Muscle of back (tissue), 13 donors: ENCODE data around the gene NAGPA. TPM values are rescaled to one million over a fixed set of nuclear protein-coding genes. Genes with fewer than 3 reads are reported as not detected.
"Not testable (repeated sequence)": the region's sequence is repeated elsewhere in the genome, so short reads cannot be mapped to it uniquely, and the experiment has no call there.

Experiments used
- DNase-seq, 3 donors: peaks; one replicate each; pipeline versions ENCODE4 v3.0.0 to v3.0.0-alpha.2; 2013
- long read RNA-seq, 9 donors: transcript quantifications; one replicate each; lab custom pipeline, GENCODE V29; 2026
- polyA plus RNA-seq, 10 donors: library from polyadenylated mRNA; unstranded; fragments of 120-200 nt; gene quantifications; one replicate each; pipeline ENCODE4 v1.2.1, GENCODE V29; 2013; ENCODE audit not compliant: insufficient read length in 10 of 10

NAGPA gene, protein sequence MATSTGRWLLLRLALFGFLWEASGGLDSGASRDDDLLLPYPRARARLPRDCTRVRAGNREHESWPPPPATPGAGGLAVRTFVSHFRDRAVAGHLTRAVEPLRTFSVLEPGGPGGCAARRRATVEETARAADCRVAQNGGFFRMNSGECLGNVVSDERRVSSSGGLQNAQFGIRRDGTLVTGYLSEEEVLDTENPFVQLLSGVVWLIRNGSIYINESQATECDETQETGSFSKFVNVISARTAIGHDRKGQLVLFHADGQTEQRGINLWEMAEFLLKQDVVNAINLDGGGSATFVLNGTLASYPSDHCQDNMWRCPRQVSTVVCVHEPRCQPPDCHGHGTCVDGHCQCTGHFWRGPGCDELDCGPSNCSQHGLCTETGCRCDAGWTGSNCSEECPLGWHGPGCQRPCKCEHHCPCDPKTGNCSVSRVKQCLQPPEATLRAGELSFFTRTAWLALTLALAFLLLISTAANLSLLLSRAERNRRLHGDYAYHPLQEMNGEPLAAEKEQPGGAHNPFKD
- polyA plus RNA-seq = 1 to 10 TPM; 3.0 to 5.4 (median 4.6) TPM
- long read RNA-seq, donor 1 = 0 reads
- long read RNA-seq, donor 2, partial matches to known transcripts = 0 of 2 reads
- long read RNA-seq, donor 2, other reads (novel, unspliced or antisense) = 0 of 2 reads
- long read RNA-seq, donor 3 = 0 reads
- long read RNA-seq, donor 4 = 0 reads
- long read RNA-seq, donor 5, partial matches to known transcripts = 0 of 1 reads
- long read RNA-seq, donor 5, other reads (novel, unspliced or antisense) = 0 of 1 reads
- long read RNA-seq, donor 6, partial matches to known transcripts = 0 of 1 reads
- long read RNA-seq, donor 6, other reads (novel, unspliced or antisense) = 0 of 1 reads
- long read RNA-seq, donor 7, partial matches to known transcripts = 0 of 1 reads
- long read RNA-seq, donor 7, other reads (novel, unspliced or antisense) = 0 of 1 reads
- long read RNA-seq, donor 8, partial matches to known transcripts = 0 of 1 reads
- long read RNA-seq, donor 8, other reads (novel, unspliced or antisense) = 0 of 1 reads
- long read RNA-seq, donor 9 = 0 reads

DNA sequence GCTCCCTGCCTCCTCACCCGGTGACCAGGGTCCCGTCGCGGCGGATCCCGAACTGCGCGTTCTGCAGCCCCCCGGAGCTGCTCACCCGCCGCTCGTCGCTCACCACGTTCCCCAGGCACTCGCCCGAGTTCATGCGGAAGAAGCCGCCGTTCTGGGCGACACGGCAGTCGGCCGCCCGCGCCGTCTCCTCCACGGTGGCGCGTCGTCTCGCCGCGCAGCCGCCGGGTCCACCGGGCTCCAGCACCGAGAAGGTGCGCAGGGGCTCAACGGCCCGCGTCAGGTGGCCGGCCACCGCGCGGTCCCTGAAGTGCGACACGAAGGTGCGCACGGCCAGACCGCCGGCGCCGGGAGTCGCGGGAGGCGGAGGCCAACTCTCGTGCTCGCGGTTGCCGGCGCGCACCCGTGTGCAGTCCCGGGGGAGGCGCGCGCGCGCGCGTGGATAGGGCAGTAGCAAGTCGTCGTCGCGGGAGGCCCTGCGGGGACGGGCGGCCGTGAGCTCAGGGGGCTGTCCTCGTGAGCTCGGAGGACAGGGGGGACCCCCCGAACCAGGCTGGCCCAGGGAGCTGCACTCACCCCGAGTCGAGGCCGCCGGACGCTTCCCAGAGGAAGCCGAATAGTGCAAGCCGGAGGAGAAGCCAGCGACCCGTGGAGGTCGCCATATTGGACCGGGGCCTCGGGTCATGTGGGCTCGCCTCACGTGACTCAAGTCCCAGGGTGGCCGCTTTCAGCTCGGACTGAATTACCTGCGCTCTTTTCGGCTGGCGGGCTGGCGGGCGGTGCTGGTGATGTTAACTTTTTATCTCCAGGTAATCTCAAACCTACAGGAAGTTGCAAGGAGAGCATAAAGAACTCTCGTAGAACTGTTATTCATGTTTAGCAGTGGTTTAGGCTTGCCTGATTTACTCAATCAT, at the start of gene NAGPA:
Gene NAGPA (minus strand): TSS at position 680 of the 911 bp plus-strand sequence. CDS start 21 bp downstream, at position 659.
- peak; percentile 85 to 95 (median 88) for DNase-seq

DNA sequence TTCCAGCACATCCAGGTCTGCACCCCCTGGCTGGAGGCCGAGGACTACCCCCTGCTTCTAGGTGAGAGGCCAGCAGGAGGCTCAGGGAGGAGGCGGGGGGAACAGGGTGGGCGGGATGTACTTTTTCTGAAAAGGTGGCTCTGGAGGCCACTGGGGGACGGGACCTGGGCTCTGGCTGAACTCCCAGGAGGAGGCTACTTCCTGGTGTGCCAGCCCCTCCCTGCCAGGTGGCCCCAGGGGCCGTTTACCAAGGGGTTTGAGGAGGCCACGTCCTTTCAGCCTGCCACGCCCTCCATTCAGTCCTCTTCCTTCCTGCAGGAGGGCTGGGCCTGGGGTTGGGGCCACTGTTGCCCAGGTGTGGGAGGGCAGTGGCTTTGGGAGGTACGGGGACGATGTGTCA, 47.3 kb upstream of the NAGPA start:
- DNase-seq = not testable (repeated sequence)

DNA sequence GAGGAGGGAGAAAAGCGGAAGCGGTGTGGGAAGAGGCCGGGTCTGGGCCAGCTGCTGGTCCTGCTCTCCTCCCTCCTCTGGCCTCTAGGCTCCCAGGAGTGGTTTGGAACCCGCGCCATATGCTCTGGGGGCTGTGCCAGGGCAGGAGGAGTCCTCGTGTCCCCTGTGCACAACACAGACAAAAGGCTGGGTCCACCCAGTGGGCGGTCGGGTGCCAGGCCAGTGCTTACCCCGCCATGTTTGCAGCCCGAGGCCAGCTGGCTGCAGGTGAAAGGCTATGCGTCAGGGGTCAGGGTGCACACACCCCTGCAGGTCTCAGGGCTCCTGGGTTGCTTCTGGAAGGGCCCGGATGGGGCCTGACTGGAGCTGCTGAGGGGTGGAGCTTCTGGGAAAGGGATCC, 46.7 kb upstream of the NAGPA start:
- DNase-seq = not testable (repeated sequence)

DNA sequence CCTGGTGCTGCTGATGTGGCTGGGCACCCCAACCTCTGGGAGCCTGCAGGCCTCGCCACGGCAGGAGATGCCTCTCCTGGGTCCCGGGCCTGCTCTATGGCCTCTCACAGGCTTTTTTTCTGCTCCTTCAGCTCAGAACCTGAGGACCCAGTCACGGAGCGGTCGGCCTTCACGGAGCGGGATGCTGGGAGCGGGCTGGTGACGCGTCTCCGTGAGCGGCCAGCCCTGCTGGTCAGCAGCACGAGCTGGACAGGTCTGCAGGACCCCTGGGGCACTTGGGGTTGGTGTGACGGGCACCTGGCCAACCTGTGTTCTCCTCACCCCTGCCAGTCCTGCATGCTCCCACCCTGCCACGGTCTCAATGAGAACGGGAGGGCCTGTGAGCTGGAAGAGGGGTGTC, 44.9 kb upstream of the NAGPA start:
- no peak for DNase-seq

DNA sequence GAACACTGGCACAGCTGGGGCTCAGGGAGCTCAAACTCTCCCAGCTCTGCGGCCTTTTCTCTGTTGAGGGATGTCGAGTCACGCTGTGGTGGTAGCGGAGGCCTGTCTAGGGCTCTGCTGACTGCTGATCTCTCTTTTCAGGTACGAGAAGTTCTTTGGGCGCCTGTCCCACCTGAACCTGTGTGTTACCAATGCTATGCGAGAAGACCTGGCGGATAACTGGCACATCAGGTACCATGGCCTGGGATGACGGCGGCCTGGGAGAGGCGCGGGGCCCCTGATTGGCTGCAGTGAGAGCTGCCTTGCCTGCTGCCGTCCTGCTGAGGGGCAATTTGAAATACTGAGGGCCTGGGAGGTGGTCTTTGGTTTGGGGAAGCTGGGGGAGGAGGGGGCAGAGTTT, 43.6 kb upstream of the NAGPA start:
- no peak for DNase-seq

DNA sequence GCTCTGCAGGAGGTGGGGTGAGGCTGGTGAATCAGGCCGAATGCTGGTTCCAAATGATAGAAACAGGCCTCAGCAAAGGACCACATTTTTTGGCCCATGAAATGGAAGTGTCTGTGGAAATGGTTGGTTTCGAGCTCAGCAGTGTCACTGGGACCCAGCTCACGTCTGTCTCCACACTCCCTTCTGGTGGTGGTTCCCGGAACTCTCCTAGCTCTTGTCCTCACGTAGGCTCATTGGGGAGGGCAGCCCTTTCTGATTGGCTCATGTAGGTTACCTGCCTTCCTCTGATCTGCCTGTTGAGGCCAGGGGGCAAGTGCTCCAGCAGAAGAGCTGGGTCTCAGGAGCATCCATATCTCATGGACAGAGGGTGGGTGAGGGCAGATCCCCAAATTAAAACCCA, 41.9 kb upstream of the NAGPA start:
- no peak for DNase-seq

DNA sequence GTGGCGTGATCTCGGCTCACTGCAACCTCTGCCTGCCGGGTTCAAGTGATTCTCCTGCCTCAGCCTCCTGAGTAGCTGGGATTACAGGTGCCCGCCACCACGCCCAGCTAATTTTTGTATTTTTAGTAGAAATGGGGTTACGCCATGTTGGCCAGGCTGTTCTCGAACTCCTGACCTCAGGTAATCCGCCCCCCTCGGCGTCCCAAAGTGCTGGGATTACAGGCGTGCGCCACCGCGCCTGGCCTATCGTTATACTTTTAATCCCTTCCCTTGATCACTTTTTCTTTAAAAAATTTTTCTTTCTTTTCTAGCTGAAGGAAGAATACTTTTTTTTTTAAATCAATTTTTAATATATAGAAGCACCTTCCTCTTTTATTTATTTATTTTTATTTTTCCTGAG, 40.0 kb upstream of the NAGPA start:
- DNase-seq = not testable (repeated sequence)

DNA sequence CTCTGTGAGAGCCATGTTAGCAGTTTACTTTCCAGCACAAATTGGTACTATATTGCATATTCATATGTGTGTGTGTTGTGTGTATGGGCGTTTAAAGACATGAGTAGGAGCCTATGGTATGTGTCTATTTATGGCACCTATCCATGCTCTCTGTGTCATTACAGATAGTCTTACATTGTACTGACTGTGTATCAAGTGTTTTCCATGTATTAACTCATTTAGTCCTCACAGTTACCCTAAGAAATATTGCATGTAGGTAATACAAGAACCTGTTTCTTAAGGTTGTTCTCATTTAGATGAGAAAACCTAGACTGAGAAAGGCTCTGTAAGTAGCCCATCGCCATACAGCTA, 39.5 kb upstream of the NAGPA start:
- DNase-seq = no peak

DNA sequence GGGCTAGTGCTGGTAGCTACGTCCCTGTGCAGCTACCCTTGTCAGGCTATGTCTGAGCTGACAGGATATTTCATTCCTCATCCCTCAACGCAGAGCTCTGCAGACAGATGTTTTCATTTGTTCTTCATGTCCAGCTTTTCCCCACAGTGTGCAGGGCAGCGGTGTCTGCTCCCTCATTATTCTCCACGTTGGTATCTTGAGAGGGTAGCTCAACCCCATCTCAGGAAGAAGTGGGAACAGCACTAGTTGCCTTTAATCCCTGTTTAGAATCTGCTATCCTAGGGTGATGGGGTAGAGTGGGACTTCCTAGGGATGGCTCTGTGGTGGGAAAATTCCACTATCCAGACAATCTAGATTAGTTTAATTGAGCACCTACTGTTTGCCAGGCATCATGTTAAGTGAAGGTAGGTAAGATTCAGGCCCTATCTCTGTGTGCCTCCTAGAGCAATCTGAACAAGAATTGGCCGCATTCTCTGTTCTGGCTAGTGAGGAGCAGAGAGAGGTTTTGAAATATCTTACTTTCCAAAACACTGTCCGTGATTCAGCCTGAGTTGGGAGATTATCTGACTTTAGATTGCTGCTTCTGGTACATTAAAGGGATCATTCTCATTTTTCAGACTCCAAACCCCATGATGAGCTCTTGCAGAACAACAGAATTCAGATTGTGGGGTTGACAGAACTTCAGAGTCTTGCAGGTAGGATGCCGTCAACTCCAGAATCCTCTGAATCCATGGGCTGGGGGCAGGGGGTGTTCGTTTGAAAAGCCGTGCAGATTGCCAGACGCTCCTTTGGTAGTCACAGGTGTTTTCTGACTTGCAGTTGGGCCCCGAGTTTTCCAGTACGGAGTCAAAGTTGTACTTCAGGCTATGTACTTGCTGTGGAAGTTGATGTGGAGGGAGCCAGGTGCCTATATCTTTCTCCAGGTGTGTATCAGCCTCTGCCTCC, 38.9 kb upstream of the NAGPA start:
- DNase-seq = no peak

DNA sequence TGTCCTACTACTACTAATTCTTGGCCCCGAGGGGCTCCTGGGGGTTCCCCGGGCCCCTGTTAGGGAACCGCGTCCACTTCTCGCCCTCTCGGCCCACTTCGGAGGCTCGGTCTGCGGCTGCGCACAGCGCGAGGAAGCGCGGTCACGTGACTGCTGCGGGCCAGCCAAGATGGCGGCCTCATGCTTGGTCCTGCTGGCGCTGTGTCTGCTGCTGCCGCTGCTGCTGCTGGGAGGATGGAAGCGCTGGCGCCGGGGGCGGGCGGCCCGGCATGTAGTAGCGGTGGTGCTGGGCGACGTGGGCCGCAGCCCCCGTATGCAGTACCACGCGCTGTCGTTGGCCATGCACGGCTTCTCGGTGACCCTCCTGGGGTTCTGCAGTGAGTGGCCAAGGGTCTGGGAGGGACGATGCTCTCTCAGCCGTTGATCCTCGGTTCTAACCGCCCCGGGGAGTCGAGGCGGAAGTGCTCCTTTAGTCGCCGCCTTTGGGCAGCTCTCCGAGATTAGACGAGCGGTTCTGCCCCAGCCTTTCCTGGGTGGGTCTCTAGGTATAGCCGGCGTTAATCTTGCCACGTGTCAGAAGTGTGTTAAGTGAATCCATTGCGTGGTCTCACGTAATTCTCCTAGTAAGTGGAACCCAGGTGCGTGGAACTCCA, 38.1 kb upstream of the NAGPA start, which contains the start of gene ALG1:
Gene ALG1 (plus strand): TSS at position 163 of the 653 bp plus-strand sequence. CDS start 7 bp downstream, at position 170.
- peak; percentile 83 to 97 (median 93) for DNase-seq

DNA sequence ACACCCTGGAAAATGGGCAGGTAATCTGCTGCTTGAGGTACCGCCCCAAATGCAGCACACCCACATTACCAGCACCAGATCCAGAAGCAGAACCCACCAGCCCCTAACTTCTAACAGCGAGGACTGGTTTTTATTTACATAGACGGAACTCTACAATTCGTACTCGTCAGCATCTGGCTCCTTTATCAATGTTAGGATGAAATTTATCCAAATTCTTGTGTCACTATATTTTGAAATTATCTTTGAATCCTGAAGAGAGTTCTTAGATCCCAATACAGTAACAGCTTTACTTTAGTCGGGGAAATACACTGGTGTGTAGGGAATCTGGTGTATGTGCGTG, 37.6 kb upstream of the NAGPA start:
- no peak for DNase-seq

DNA sequence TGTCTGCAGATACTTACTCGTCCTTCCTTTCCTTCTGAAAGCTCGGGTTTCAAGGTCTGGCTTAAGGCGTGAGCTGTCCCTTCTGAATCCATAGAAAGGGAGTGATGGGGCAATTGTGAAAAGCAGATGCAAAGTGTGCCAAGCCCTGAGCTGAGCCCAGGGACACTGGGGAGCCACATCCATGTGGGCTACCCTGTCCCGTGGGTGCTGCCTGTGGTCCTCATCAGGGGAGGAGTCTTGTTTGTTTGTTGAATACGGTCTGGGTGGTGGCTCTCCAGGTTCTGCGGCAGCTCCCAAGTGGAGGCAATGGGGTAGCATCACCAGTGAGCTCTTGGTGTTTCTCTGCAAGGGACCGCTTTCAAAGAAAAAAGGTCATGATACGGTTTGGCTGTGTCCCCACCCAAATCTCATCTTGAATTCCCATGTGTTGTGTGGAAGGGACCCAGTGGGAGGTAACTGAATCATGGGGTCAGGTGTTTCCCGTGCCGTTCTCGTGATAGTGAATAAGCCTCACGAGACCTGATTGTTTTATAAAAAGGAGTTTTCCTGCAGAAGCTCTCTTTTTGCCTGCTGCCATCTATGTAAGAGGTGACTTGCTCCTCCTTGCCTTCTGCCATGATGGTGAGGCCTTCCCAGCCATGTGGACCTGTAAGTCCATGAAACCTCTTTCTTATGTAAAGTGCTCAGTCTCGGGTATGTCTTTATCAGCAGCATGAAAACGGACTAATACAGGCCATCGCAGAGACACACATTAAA, 36.9 kb upstream of the NAGPA start:
- DNase-seq = no peak

DNA sequence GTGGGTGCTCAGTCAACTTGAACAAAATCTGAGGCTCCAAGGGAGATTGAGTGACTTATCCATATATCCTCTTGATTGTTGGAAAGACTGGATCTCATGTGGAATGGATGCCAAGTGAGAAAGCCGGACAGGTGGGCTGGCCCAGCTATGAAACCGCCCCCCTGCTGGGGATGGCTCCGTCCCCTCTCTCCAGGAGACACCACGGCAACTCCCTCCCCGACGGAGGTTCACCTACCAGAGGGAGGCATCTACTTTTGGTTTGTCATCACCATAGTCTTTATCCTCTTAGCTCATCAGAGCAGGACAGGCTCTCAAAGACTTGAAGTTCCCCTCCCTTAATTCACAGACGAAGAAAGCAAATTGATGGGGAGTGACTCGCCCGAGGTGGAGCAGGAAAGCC, 36.1 kb upstream of the NAGPA start:
- DNase-seq = no peak

DNA sequence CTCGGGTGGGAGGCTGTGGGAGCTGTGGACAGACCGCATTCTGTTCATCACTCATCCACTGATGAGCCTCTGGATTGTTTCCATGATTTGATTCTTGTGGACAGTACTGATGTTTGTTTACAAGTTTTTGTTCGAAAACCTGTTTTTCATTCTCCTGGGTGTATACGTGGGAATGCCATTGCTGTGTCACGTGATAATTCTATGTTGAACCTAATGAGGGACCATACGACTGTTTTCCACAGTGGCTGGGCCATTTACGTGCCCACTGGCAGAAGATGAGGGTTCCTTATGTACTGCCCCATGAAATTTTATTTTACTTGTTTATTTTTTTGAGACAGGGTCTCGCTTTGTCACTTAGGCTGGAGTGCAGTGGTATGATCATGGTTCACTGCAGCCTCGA, 35.3 kb upstream of the NAGPA start:
- DNase-seq = no peak

DNA sequence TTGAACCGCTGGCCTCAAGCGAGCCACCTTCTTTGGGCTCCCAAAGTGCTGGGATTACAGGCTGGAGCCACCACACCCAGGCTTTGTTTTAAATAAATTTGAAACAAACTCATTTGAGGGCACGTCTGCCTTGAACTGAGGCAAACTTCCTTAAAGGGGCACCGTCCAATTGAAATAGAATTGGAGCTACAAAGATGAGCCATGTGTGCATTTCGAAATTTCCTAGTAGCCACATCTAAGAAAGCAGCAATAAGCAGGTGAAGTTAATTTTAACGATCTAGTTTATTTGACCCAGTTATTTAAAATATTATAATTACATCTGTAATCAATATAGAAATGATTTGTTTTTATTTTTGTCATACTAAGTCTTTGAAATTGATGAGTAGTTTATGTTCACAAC, 32.8 kb upstream of the NAGPA start:
- no peak for DNase-seq

DNA sequence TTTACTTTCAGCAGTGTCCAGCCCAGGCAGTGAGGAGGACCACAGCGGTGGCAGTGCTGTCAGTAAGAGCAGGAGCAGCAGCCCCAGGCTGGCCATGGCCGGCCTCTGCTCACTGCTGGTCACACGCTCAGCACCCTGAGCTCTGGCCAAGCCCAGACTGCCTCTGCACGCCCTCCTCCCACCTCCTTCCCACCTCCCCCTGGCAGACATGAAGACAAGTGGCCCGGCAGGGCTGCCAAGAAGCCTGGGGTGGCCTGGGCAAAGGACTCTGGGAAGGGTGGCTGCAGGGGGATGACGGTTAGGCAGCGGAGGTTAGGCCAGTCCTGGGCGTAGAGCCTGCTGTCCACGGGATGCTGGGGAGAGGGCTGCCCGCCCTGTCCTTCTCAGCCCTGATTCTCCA, 32.1 kb upstream of the NAGPA start, which contains the start of gene C16orf89:
Gene C16orf89 (minus strand): TSS at position 144 of the 400 bp plus-strand sequence. CDS start 48 bp downstream, at position 96.
- DNase-seq = no peak

DNA sequence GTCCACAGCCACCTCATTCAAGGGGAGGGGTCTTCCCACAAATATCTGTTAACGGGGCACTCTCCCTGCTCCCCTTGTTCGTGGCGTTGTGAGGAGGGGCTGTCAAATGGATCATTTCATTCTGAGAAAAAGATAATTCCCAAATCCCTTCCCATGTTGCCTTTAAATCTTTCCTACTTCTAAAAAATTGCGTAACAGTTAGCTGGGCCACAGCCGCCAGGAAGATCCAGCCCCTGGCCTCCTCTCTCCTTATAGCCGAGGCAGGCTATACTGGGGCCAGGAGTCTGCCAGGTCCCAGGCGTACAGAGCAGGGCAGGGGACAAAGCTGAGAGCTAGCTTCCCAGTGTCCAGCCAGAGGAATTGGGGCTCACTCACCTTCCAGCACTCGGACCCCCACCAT, 31.6 kb upstream of the NAGPA start:
- no peak for DNase-seq

DNA sequence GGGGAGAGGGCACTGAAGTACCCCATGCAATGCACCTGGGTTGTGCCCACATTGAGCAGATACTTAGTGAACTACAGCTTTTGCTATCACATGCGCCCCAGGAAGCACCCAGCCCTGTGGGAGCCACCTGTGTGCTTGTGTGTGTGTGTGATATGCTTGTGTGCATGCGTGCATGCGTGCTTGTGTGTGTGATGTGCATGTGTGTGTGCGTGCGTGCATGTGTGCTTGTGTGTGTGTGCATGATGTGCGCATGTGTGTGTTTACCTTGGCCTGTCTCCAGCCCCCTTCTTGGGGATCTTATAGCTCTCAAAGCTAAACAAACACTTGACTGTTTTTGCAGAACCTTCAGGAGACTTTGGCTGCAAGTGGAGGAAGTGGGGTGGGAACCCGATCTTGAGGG, 31.2 kb upstream of the NAGPA start:
- no peak for DNase-seq
